Measurements from ENCODE around the gene PRPSAP1. TPM values are rescaled to one million over a fixed set of nuclear protein-coding genes. Genes with fewer than 3 reads are reported as not detected.

The PRPSAP1 gene
- total RNA-seq, 1 experiment from 2014 or later, result 77.5 TPM

GRCh38 chr17:76271669-76272540 lies 81.8 kb downstream of the PRPSAP1 start:
- ChIA-PET POLR2A (ENCODE audit: low non-redundant PET) (no interaction called here), CTCF (no interaction called here)
- no peak overlapping the region for H3K4me3 ChIP-seq (ENCODE audit: low read depth, low read length, poor library complexity, severe bottlenecking)
- intact Hi-C loops (cut with micrococcal nuclease; ENCODE audit: unreplicated experiment), result no loop called here
- no TSS peak for BruUV-seq (replicated peaks)
- TF ChIP-seq EZH2 (IDR thresholded peaks at IDR 0.05; ENCODE audit: borderline replicate concordance, low read depth, low read length, poor library complexity, severe bottlenecking), result no peak
- TF ChIP-seq CTCF (conservative IDR thresholded peaks at IDR 0.05; ENCODE audit: low read depth, low read length), result no peak
- no peak overlapping the region for H3K27ac ChIP-seq (ENCODE audit: low read depth, low read length, poor library complexity, severe bottlenecking)
- no peaks in the 10 kb centered on the region for H3K27me3 ChIP-seq (replicated peaks; ENCODE audit: insufficient read depth, low read depth, low read length, poor library complexity)
- H3K36me3 ChIP-seq (ENCODE audit: insufficient read depth, low read length, poor library complexity, severe bottlenecking), result peaks cover 8% of the 10 kb centered on the region
- H3K9me3 ChIP-seq (ENCODE audit: low read depth, low read length, poor library complexity, severe bottlenecking), result no peaks in the 10 kb centered on the region
- no peak for DNase-seq (ENCODE audit: low spot score)
- peaks cover 23% of the 10 kb centered on the region for H3K4me1 ChIP-seq (ENCODE audit: insufficient read depth, low read length, poor library complexity, severe bottlenecking)

- Histone ChIP-seq H3K4me1 (ENCODE audit: insufficient read depth, low read length, poor library complexity, severe bottlenecking) (peaks cover 26% of the 10 kb centered on the region), H3K9me3 (ENCODE audit: low read depth, low read length, poor library complexity, severe bottlenecking) (no peaks in the 10 kb centered on the region), H3K4me3 (ENCODE audit: low read depth, low read length, poor library complexity, severe bottlenecking) (no peak overlapping the region), H3K27ac (ENCODE audit: low read depth, low read length, poor library complexity, severe bottlenecking) (no peak overlapping the region), H3K36me3 (ENCODE audit: insufficient read depth, low read length, poor library complexity, severe bottlenecking) (peaks cover 10% of the 10 kb centered on the region), H3K27me3 (replicated peaks; ENCODE audit: insufficient read depth, low read depth, low read length, poor library complexity) (no peaks in the 10 kb centered on the region)
- TF ChIP-seq EZH2 (IDR thresholded peaks at IDR 0.05; ENCODE audit: borderline replicate concordance, low read depth, low read length, poor library complexity, severe bottlenecking) (no peak), CTCF (conservative IDR thresholded peaks at IDR 0.05; ENCODE audit: low read depth, low read length) (no peak)
- CTCF ChIA-PET, result interaction anchor here (0.6 kb wide), 1 partner anchor 9 kb away, joined by 3 read pairs; no protein-coding TSS in a partner anchor
- DNase-seq (ENCODE audit: low spot score), result no peak
- intact Hi-C loops (cut with micrococcal nuclease; ENCODE audit: unreplicated experiment), result no loop called here
- POLR2A ChIA-PET (ENCODE audit: low non-redundant PET), result no interaction called here
- BruUV-seq (replicated peaks), result no TSS peak
Measured at GRCh38 chr17:76270770-76271668, 82.7 kb downstream of the PRPSAP1 start.

GRCh38 chr17:76270127-76270592 lies 83.6 kb downstream of the PRPSAP1 start:
- H3K27me3 ChIP-seq (replicated peaks; ENCODE audit: insufficient read depth, low read depth, low read length, poor library complexity), result no peaks in the 10 kb centered on the region
- TF ChIP-seq EZH2 (IDR thresholded peaks at IDR 0.05; ENCODE audit: borderline replicate concordance, low read depth, low read length, poor library complexity, severe bottlenecking) (no peak), CTCF (conservative IDR thresholded peaks at IDR 0.05; ENCODE audit: low read depth, low read length) (no peak)
- no TSS peak for BruUV-seq (replicated peaks)
- no peak overlapping the region for H3K4me3 ChIP-seq (ENCODE audit: low read depth, low read length, poor library complexity, severe bottlenecking)
- H3K27ac ChIP-seq (ENCODE audit: low read depth, low read length, poor library complexity, severe bottlenecking), result no peak overlapping the region
- POLR2A ChIA-PET (ENCODE audit: low non-redundant PET), result no interaction called here
- H3K9me3 ChIP-seq (ENCODE audit: low read depth, low read length, poor library complexity, severe bottlenecking), result no peaks in the 10 kb centered on the region
- intact Hi-C loops (cut with micrococcal nuclease; ENCODE audit: unreplicated experiment), result no loop called here
- no peak for DNase-seq (ENCODE audit: low spot score)
- CTCF ChIA-PET, result interaction anchor here (1.8 kb wide), 1 partner anchor 10 kb away, joined by 4 read pairs; no protein-coding TSS in a partner anchor
- H3K36me3 ChIP-seq (ENCODE audit: insufficient read depth, low read length, poor library complexity, severe bottlenecking), result peaks cover 10% of the 10 kb centered on the region
- H3K4me1 ChIP-seq (ENCODE audit: insufficient read depth, low read length, poor library complexity, severe bottlenecking), result peaks cover 26% of the 10 kb centered on the region
